ENCODE measurements around the gene ELF2. TPM values are rescaled to one million over a fixed set of nuclear protein-coding genes. Genes with fewer than 3 reads are reported as not detected.

The ELF2 gene
- total RNA-seq, 5 donors from 2014 or later (not counting 1 experiment from before 2014, with no cell fraction given): 52.8 to 78.1 (median 54.0) TPM

DNA sequence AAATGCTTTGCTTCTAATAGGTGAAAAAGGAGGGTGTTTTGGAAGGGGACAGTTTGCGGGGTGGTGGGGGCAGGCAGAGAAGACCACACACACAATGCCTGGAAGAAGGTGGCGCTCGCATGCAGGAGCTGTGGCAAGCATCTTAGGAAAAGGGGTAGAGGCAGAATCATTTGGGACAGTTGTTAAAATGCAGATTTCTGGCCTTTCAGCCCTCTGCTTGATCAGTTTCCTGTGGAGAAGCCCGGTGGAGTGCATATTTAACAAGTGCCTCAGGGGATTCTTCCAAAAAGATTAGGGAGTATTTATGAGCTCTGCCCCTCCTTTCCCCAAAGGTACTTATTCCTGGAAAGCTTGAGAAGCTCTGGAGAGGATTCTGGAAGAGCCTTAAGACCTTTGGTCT is 156.6 kb downstream of the ELF2 start:
- Histone ChIP-seq H3K4me3 (ENCODE audit: control insufficient read depth in 1 of 2, extremely low read depth in 1 of 2, low read length in 1 of 2) (no peak overlapping the region), H3K27me3 (replicated peaks in 1 of 2; ENCODE audit: control insufficient read depth in 2 of 2, extremely low read depth in 1 of 2, insufficient read depth in 2 of 2, low read length in 1 of 2) (no peaks in the 10 kb centered on the region), H3K4me1 (ENCODE audit: control insufficient read depth in 1 of 2, extremely low read depth in 1 of 2, insufficient read depth in 2 of 2, low read length in 2 of 2) (peaks cover 5 to 8% of the 10 kb centered on the region in 2 experiments), H3K36me3 (ENCODE audit: control insufficient read depth in 2 of 2, extremely low read depth in 1 of 2, insufficient read depth in 1 of 2, low read length in 1 of 2) (no peaks in the 10 kb centered on the region), H3K9me3 (no peaks in the 10 kb centered on the region), H3K27ac (ENCODE audit: low read length) (no peak overlapping the region)
- 89% methylated on average over 3 of the region's 4 CpGs for WGBS (ENCODE audit: insufficient coverage)
- POLR2A ChIA-PET: interaction anchor here (1.0 to 1.1 kb wide), 3 partner anchors 10 to 433 kb away, joined by 3 to 4 read pairs (median 3); no protein-coding TSS in a partner anchor
- DNase-seq: no peak
- CTCF ChIA-PET: interaction anchor here (1.0 to 4.9 kb wide), 2 partner anchors 9 to 10 kb away, joined by 3 to 31 read pairs; no protein-coding TSS in a partner anchor
- no peaks in the 10 kb centered on the region for H3K9me3 Mint-ChIP-seq
- no peaks in the 10 kb centered on the region for H3K27me3 Mint-ChIP-seq
- no peak overlapping the region for H3K27ac Mint-ChIP-seq
- no peak overlapping the region for H3K4me3 Mint-ChIP-seq
- H3K36me3 Mint-ChIP-seq: no peaks in the 10 kb centered on the region
- peaks cover 9 to 16% (median 14%) of the 10 kb centered on the region in 3 donors for H3K4me1 Mint-ChIP-seq
- no peak for ATAC-seq (replicated peaks in 1 of 4)

DNA sequence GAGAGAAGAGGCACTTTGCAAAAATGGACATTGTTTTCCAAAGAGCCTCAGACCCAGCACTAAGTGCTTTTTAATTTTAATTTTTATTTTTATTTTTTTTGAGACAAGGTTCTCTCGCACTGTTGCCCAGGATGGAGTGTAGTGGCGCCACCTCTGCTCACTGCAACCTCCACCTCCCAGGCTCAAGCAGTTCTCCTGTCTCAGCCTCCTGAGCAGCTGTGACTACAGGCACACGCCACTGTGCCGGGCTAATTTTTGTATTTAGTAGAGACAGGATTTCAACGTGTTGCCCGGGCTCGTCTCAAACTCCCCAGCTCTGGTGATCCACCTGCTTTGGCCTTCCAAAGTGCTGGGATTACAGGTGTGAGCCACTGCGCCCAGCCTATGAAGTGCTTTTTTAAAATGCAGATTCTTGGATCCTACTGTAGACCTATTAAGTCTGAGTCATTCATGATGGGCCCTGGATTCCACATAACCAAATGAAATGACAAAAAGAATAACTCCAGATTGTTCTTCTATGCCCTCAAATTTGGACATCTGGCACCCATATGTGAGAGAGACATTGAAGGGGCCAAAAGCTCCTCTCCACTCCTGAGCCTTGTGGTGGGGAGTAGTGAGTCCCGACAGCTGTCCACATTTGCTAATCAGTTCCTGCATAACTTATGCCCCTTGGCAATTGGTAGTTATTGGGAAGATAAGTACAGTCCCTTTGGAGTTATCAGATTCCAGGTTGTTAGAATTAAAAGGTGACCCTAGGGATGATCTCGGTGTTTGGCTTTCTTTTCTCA is 157.9 kb downstream of the ELF2 start:
- no peak overlapping the region for H3K27ac Mint-ChIP-seq
- H3K4me3 Mint-ChIP-seq: no peak overlapping the region
- WGBS (ENCODE audit: insufficient coverage): 96% methylated on average over 4 of the region's 10 CpGs

DNA sequence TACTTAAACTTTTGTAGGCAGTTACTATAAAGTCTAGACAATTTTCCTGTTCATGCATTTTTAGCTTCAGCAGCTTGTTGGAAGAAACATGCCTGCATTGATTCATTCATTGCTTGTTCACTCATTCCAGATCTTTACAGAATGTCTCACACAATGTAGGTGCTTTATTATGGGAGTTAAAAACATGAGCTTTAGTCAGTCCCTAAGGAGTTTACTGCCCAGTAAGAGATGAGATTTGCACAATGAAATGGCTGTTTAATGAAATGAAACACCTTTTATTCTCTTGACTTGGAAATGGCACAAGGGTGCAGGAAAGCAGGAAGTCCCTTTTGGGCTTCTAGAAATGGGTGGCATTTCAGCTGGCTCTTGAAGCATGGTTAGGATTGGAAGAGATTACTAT is 158.5 kb downstream of the ELF2 start:
- no peaks in the 10 kb centered on the region for H3K27me3 ChIP-seq (replicated peaks in 1 of 2; ENCODE audit: control insufficient read depth in 2 of 2, extremely low read depth in 1 of 2, insufficient read depth in 2 of 2, low read length in 1 of 2)
- Mint-ChIP-seq H3K36me3 (no peaks in the 10 kb centered on the region), H3K9me3 (no peaks in the 10 kb centered on the region), H3K4me1 (peaks cover 19 to 28% (median 23%) of the 10 kb centered on the region in 3 donors), H3K27me3 (no peaks in the 10 kb centered on the region), H3K27ac (no peak overlapping the region), H3K4me3 (peak overlapping the region in 1 of 3 donors; percentile 21)
- H3K36me3 ChIP-seq (ENCODE audit: control insufficient read depth in 2 of 2, extremely low read depth in 1 of 2, insufficient read depth in 1 of 2, low read length in 1 of 2): no peaks in the 10 kb centered on the region
- ATAC-seq (replicated peaks in 1 of 4): no peak
- no peaks in the 10 kb centered on the region for H3K9me3 ChIP-seq
- H3K4me3 ChIP-seq (ENCODE audit: control insufficient read depth in 1 of 2, extremely low read depth in 1 of 2, low read length in 1 of 2): no peak overlapping the region
- ChIA-PET CTCF (interaction anchor here (0.6 to 4.9 kb wide), 3 partner anchors 11 to 82 kb away, joined by 3 to 31 read pairs (median 7); no protein-coding TSS in a partner anchor), POLR2A (interaction anchor here (0.6 to 0.7 kb wide), 5 partner anchors 60 to 1610 kb away, joined by 3 to 5 read pairs (median 3); no protein-coding TSS in a partner anchor)
- peaks cover 10 to 16% of the 10 kb centered on the region in 2 experiments for H3K4me1 ChIP-seq (ENCODE audit: control insufficient read depth in 1 of 2, extremely low read depth in 1 of 2, insufficient read depth in 2 of 2, low read length in 2 of 2)
- H3K27ac ChIP-seq (ENCODE audit: low read length): no peak overlapping the region
- no peak for DNase-seq

More for the DNA sequence above, 157.9 kb downstream of the ELF2 start:
- H3K9me3 Mint-ChIP-seq: no peaks in the 10 kb centered on the region
- no peak overlapping the region for H3K27ac ChIP-seq (ENCODE audit: low read length)
- DNase-seq: no peak
- CTCF ChIA-PET: interaction anchor here (1.0 to 4.9 kb wide), 3 partner anchors 11 kb away, joined by 3 to 31 read pairs (median 7); no protein-coding TSS in a partner anchor
- POLR2A ChIA-PET: interaction anchor here (0.5 to 0.7 kb wide), 4 partner anchors 24 to 281 kb away, joined by 3 to 5 read pairs (median 3); no protein-coding TSS in a partner anchor
- no peaks in the 10 kb centered on the region for H3K9me3 ChIP-seq
- H3K27me3 Mint-ChIP-seq: no peaks in the 10 kb centered on the region
- H3K4me3 ChIP-seq (ENCODE audit: control insufficient read depth in 1 of 2, extremely low read depth in 1 of 2, low read length in 1 of 2): no peak overlapping the region
- H3K4me1 Mint-ChIP-seq: peaks cover 19 to 28% (median 23%) of the 10 kb centered on the region in 3 donors
- no peaks in the 10 kb centered on the region for H3K27me3 ChIP-seq (replicated peaks in 1 of 2; ENCODE audit: control insufficient read depth in 2 of 2, extremely low read depth in 1 of 2, insufficient read depth in 2 of 2, low read length in 1 of 2)
- H3K36me3 Mint-ChIP-seq: no peaks in the 10 kb centered on the region
- H3K4me1 ChIP-seq (ENCODE audit: control insufficient read depth in 1 of 2, extremely low read depth in 1 of 2, insufficient read depth in 2 of 2, low read length in 2 of 2): peaks cover 10 to 16% of the 10 kb centered on the region in 2 experiments
- no peaks in the 10 kb centered on the region for H3K36me3 ChIP-seq (ENCODE audit: control insufficient read depth in 2 of 2, extremely low read depth in 1 of 2, insufficient read depth in 1 of 2, low read length in 1 of 2)
- no peak for ATAC-seq (replicated peaks in 1 of 4)

DNA sequence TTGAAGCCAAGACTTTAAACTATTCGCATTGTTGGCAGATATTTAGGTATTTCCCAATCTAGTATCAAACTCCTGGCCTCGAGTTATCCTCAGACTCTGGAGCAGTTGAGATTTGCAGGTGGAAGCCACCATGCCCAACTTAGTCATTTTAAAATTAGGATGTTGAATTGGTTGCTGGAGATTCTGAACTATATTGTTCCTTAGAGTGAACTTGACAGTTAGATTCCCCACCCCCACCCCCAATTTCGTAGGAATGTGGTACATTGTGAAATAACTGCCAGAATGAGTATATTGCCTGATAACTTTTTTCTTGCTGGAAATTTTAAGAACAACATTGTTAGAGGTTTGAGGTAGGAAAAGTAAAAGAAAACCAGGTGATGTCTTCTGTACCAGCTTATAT is 159.2 kb downstream of the ELF2 start:
- ChIA-PET CTCF (interaction anchor here (1.1 to 4.9 kb wide), 2 partner anchors 12 to 13 kb away, joined by 7 to 31 read pairs; no protein-coding TSS in a partner anchor), POLR2A (interaction anchor here (0.6 kb wide), 2 partner anchors 316 to 1611 kb away, joined by 3 to 4 read pairs; no protein-coding TSS in a partner anchor)
- DNase-seq (no peak), ATAC-seq (replicated peaks in 1 of 4) (no peak)
- Histone ChIP-seq H3K4me1 (ENCODE audit: control insufficient read depth in 1 of 2, extremely low read depth in 1 of 2, insufficient read depth in 2 of 2, low read length in 2 of 2) (peaks cover 10 to 16% of the 10 kb centered on the region in 2 experiments), H3K4me3 (ENCODE audit: control insufficient read depth in 1 of 2, extremely low read depth in 1 of 2, low read length in 1 of 2) (no peak overlapping the region), H3K36me3 (ENCODE audit: control insufficient read depth in 2 of 2, extremely low read depth in 1 of 2, insufficient read depth in 1 of 2, low read length in 1 of 2) (no peaks in the 10 kb centered on the region), H3K27ac (ENCODE audit: low read length) (no peak overlapping the region), H3K9me3 (no peaks in the 10 kb centered on the region), H3K27me3 (replicated peaks in 1 of 2; ENCODE audit: control insufficient read depth in 2 of 2, extremely low read depth in 1 of 2, insufficient read depth in 2 of 2, low read length in 1 of 2) (no peaks in the 10 kb centered on the region)
- H3K27me3 Mint-ChIP-seq: no peaks in the 10 kb centered on the region
- WGBS (ENCODE audit: insufficient coverage): no CpG with 5 or more reads among the region's 3 CpGs
- H3K27ac Mint-ChIP-seq: no peak overlapping the region
- peak overlapping the region in 1 of 3 donors; percentile 21 for H3K4me3 Mint-ChIP-seq
- H3K9me3 Mint-ChIP-seq: no peaks in the 10 kb centered on the region
- no peaks in the 10 kb centered on the region for H3K36me3 Mint-ChIP-seq
- peaks cover 19 to 28% (median 23%) of the 10 kb centered on the region in 3 donors for H3K4me1 Mint-ChIP-seq

DNA sequence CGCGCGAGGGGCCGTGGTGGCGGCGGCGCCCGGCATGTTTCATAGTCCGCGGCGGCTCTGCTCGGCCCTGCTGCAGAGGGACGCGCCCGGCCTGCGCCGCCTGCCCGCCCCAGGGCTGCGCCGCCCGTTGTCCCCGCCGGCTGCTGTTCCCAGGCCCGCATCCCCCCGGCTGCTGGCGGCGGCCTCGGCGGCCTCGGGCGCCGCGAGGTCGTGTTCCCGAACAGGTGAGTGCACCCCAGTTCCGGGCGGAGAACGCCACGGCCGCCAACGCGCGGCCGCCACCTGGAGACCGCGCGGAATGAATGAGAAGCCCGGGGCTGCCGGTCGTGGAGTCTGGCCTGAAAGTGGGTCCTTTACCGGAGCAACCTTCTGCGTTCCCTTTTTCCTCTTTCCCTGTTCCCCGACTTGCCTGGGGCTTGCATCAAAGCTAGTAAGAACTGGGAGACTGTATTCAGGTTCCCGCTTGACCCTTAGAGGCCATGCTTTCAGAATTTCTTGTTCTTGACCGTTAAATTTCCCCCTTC is 161.0 kb downstream of the ELF2 start:
- H3K4me3 Mint-ChIP-seq: peak overlapping the region; percentile 82 to 94 (median 86)
- H3K9me3 Mint-ChIP-seq: no peaks in the 10 kb centered on the region
- peak overlapping the region; percentile 68 to 71 for H3K4me3 ChIP-seq (ENCODE audit: control insufficient read depth in 1 of 2, extremely low read depth in 1 of 2, low read length in 1 of 2)
- H3K36me3 Mint-ChIP-seq: no peaks in the 10 kb centered on the region
- H3K27ac Mint-ChIP-seq: peak overlapping the region in 1 of 2 donors; percentile 68
- no peaks in the 10 kb centered on the region for H3K27me3 ChIP-seq (replicated peaks in 1 of 2; ENCODE audit: control insufficient read depth in 2 of 2, extremely low read depth in 1 of 2, insufficient read depth in 2 of 2, low read length in 1 of 2)
- DNase-seq (peak in 16 of 35 experiments; percentile 1 to 41 (median 17)), ATAC-seq (replicated peaks in 1 of 4) (peak in 3 of 4 experiments; percentile 42 to 57 (median 54))
- H3K9me3 ChIP-seq: no peaks in the 10 kb centered on the region
- no peaks in the 10 kb centered on the region for H3K36me3 ChIP-seq (ENCODE audit: control insufficient read depth in 2 of 2, extremely low read depth in 1 of 2, insufficient read depth in 1 of 2, low read length in 1 of 2)
- WGBS (ENCODE audit: insufficient coverage): under 1% methylated on average over 54 of the region's 55 CpGs
- H3K27ac ChIP-seq (ENCODE audit: low read length): peak overlapping the region; percentile 74
- H3K4me1 ChIP-seq (ENCODE audit: control insufficient read depth in 1 of 2, extremely low read depth in 1 of 2, insufficient read depth in 2 of 2, low read length in 2 of 2): peaks cover 10 to 16% of the 10 kb centered on the region in 2 experiments
- H3K4me1 Mint-ChIP-seq: peaks cover 19 to 26% (median 23%) of the 10 kb centered on the region in 3 donors
- no peaks in the 10 kb centered on the region for H3K27me3 Mint-ChIP-seq
- ChIA-PET CTCF (interaction anchor here (0.5 to 3.5 kb wide), 9 partner anchors 10 to 437 kb away, joined by 3 to 30 read pairs (median 3); partner anchors contain the start of gene NAA15 (in 1 of the 2)), POLR2A (interaction anchor here (0.6 to 1.1 kb wide), 9 partner anchors 9 to 1509 kb away, joined by 3 to 13 read pairs (median 5); partner anchors contain the start of gene ELF2 (in 1 of the 2))
